22Rv1 (cell line): ENCODE data around the gene MPEG1.

Experiments
- H3K27ac ChIP-seq: fragments of 450-650 bp; 2 replicates; pipeline ENCODE4 v1.5.1; 2017
- ZFX ChIP-seq: fragments of 450-650 bp; IDR thresholded peaks from 2 replicates; pipeline ENCODE4 v1.6.1; 2017; ENCODE audit warnings: antibody characterized with exemption, borderline replicate concordance
- TF ChIP-seq, protein P1 (sequence below): fragments of 450-650 bp; IDR thresholded peaks from 2 replicates; pipeline ENCODE4 v1.5.1; 2017; ENCODE audit warnings: mild to moderate bottlenecking

Gene MPEG1

DNA sequence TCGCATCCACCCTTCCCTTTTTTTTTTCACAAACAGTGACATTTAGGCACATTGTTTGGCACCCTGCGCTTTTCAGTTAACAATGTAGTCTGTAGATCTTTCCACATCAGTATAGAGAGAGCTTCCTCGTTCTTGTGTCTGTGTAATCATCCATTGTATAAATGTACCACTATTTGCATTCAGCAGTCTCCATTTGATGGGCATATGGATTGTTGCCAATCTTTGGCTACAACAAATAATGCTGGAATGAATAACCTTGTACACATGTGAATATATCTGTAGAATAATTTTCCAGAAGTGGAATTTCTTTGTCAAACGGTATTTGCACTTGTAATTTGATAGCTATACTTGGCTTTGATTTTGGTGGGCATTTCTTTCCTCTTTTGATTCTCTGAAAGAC is 17.1 kb downstream of the MPEG1 start:
- no peak for TF ChIP-seq ZFX
- TF ChIP-seq, protein P1, sequence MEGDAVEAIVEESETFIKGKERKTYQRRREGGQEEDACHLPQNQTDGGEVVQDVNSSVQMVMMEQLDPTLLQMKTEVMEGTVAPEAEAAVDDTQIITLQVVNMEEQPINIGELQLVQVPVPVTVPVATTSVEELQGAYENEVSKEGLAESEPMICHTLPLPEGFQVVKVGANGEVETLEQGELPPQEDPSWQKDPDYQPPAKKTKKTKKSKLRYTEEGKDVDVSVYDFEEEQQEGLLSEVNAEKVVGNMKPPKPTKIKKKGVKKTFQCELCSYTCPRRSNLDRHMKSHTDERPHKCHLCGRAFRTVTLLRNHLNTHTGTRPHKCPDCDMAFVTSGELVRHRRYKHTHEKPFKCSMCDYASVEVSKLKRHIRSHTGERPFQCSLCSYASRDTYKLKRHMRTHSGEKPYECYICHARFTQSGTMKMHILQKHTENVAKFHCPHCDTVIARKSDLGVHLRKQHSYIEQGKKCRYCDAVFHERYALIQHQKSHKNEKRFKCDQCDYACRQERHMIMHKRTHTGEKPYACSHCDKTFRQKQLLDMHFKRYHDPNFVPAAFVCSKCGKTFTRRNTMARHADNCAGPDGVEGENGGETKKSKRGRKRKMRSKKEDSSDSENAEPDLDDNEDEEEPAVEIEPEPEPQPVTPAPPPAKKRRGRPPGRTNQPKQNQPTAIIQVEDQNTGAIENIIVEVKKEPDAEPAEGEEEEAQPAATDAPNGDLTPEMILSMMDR, result no peak
- H3K27ac ChIP-seq, result no peak overlapping the region

DNA sequence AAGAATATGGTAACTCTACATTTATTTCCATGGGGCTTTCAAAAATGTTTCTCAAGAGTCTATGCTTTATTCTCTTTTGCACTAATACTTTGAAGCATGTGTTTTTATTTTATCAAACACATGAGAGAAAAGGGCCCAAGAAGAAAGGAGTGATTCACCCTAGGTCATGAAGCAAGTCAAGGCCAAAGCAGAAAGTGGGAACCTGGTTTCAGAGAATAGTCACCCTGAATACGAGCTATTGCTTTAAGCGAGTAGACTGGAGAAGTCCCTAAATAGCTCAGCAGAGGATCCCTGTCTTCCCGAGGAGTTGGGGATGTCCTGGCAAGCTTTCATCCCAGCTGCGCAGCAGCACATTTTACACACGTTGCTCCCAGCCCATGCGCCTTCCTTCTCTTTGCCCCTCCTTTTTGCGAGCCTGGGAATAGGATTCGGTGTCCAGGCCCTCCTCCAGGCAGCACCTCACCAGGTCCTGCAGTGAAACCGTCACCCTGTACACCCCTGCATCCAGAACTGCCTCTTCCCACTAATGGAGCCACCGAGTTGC is 19.1 kb downstream of the MPEG1 start:
- no peak overlapping the region for H3K27ac ChIP-seq
- TF ChIP-seq, protein P1, result no peak
- no peak for TF ChIP-seq ZFX

DNA sequence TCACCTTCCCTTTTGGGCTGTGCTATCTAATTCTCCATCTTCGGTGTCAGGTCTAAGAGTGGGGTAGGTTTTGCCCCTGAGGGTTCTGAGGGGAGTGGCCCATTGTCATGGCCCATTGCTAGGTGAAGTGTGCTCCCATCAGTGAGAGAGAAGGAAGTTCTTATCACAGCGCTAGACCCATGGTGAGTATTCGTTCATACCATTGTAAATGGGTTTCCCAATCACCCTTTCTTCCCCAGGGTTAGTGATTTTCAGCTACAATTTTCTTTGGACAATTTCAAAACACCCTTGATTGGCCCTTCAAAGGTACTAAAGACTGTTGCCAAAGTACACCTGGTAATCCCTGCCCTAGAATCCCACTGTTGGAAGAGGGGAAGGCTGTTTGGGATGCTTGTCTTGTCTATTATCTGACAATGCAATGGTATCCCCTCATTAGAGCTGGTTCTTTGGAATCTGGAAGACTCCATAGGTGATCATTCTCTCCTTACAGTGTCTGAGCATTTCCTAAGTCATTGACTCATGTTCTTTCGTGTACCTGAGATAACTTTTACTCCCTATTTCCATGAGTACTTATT is 20.2 kb downstream of the MPEG1 start:
- H3K27ac ChIP-seq, result no peak overlapping the region
- TF ChIP-seq, protein P1, result no peak
- no peak for TF ChIP-seq ZFX

DNA sequence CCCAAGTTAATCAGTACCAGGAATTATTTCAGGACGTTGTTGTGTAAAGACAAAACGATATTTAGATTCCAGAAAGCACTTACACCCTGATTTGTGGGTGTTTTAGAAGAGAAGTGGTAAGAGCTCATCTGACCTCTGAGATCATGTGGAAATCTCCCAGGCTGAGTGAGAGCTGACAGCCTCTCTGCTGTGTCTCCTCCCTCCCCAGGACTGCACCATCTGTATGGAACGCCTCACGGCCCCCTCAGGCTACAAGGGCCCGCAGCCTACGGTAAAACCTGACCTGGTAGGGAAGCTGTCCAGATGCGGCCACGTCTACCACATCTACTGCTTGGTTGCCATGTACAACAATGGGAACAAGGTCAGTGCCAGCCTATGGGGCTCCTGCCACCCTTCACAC is 20.8 kb downstream of the MPEG1 start:
- TF ChIP-seq, protein P1, result no peak
- no peak for TF ChIP-seq ZFX
- no peak overlapping the region for H3K27ac ChIP-seq

DNA sequence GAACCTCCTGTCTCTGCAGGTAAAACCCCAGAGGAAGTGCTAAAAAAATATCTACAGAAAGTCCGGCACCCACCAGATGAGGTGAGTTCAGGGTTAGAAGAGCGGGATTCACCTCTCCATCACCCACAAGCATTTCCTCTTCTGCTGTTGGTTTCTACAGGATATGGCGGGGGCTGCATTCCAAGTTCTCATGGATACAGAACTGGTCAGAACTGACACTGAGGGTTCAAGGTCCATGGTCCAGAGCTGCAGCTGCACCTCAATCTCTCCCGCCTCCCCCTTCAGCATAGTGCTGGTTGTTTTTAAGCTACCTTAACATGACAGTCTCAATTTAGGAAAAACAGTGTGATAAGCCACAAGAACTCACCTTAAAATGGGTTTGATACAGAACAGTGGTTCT is 21.6 kb downstream of the MPEG1 start:
- H3K27ac ChIP-seq, result no peak overlapping the region
- TF ChIP-seq ZFX, result no peak
- TF ChIP-seq, protein P1, result no peak

DNA sequence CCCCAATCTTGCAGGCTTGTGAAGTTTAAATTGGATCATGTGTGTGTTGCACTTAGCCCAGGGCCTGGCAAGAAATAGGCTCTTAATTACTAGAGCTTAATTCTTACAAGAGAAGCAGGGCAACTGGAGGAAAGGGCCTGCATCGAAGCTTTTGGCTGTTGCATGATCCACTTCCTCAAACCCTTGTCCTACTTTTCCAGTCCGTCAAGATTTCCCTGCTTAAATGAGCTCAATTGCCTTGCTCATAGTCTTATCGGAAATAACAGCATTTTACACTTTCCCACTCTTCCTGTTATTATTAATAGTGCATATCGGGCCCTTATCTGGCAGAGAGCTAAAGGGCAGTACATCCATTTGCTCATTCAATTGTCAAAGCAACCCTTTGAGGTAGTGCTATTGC is 22.7 kb downstream of the MPEG1 start:
- no peak overlapping the region for H3K27ac ChIP-seq
- TF ChIP-seq ZFX, result no peak
- TF ChIP-seq, protein P1, result no peak

DNA sequence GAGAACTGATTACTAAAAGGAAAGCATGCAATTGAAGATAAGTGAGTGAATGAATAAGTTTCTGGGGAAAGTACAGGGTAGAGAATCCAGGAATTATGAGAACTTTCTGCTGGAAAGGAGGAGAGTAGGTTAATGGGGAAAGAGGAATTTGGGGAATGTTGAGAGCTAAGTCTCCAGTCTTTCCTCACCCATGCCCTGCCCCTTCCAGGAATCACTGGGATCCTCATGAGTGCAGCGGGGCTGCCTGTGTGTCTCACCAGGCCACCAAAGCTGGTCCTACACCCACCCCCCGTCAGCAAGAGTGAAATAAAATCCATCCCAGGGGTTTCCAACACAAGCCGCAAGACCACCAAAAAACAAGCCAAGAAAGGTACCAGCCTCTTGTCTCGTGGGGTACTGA is 23.8 kb downstream of the MPEG1 start:
- H3K27ac ChIP-seq, result no peak overlapping the region
- no peak for TF ChIP-seq ZFX
- TF ChIP-seq, protein P1, result no peak
